NCI-H1092 (cell line): ENCODE data around the gene ZNF580.

ENCODE experiments used
- DNase-seq: peaks from one replicate; lab custom pipeline; 2025; lab: John Stamatoyannopoulos, UW

ZNF580 gene

GRCh38 chr19:55606471-55606787, 34.4 kb upstream of the ZNF580 start:
- DNase-seq = no peak

GRCh38 chr19:55606817-55607216, 34.0 kb upstream of the ZNF580 start:
- DNase-seq = no peak

GRCh38 chr19:55609326-55609725, 31.5 kb upstream of the ZNF580 start:
- no peak for DNase-seq

- DNase-seq = no peak
These were observed 29.4 kb upstream of the ZNF580 start for GRCh38 chr19:55611300-55611982.

GRCh38 chr19:55611983-55612645, 28.7 kb upstream of the ZNF580 start:
- no peak for DNase-seq

- DNase-seq = no peak
These were observed 27.4 kb upstream of the ZNF580 start for GRCh38 chr19:55613396-55613795.

- no peak for DNase-seq
These were observed 26.7 kb upstream of the ZNF580 start for GRCh38 chr19:55613930-55614710.

- no peak for DNase-seq
These were observed 25.9 kb upstream of the ZNF580 start for GRCh38 chr19:55614711-55615542.

- DNase-seq = no peak
These were observed 25.0 kb upstream of the ZNF580 start for GRCh38 chr19:55615543-55616394.

- DNase-seq = no peak
These were observed 24.4 kb upstream of the ZNF580 start for GRCh38 chr19:55616395-55616875.

- DNase-seq = no peak
These were observed 23.4 kb upstream of the ZNF580 start for GRCh38 chr19:55617426-55617825.

GRCh38 chr19:55618426-55618825, 22.4 kb upstream of the ZNF580 start:
- no peak for DNase-seq

GRCh38 chr19:55619286-55619685, 21.5 kb upstream of the ZNF580 start:
- DNase-seq = no peak

- DNase-seq = no peak
These were observed 20.2 kb upstream of the ZNF580 start for GRCh38 chr19:55620410-55621204.

- DNase-seq = no peak
These were observed 19.6 kb upstream of the ZNF580 start for GRCh38 chr19:55621205-55621672.

GRCh38 chr19:55621673-55622231, 19.1 kb upstream of the ZNF580 start:
- DNase-seq = no peak

GRCh38 chr19:55622242-55622969, 18.4 kb upstream of the ZNF580 start:
- DNase-seq = no peak

- no peak for DNase-seq
These were observed 17.7 kb upstream of the ZNF580 start for GRCh38 chr19:55623130-55623529.

- no peak for DNase-seq
These were observed 17.2 kb upstream of the ZNF580 start for GRCh38 chr19:55623561-55623960.
